Metanephros (tissue), 1 donor: ENCODE measurements around the gene CWF19L2. TPM values are rescaled to one million over a fixed set of nuclear protein-coding genes. Genes with fewer than 3 reads are reported as not detected.

ENCODE experiments used
- total RNA-seq: library from RNA; depleted of rRNA; stranded (reverse); fragments of >200 nt; gene quantifications from one replicate; pipeline ENCODE4 v1.2.3, GENCODE V29; 2014

CWF19L2 gene
- 19.9 TPM for total RNA-seq

GRCh38 chr11:107457558-107458271, at the start of gene CWF19L2:
TSS of gene CWF19L2 (minus strand) at chr11:107457825. CDS start at chr11:107457816, 9 bp downstream.

Other genes starting within 250 kb of the CWF19L2 start
- 9.5 TPM for gene ALKBH8, start 107.9 kb upstream of the CWF19L2 start, total RNA-seq
- 1.1 TPM for gene ELMOD1, start 133.3 kb upstream of the CWF19L2 start, total RNA-seq